COLO668 (cell line): ENCODE results near the gene ATF6.

Source experiments
- DNase-seq: peaks from one replicate; lab custom pipeline; 2025; ENCODE audit not compliant: unreplicated experiment; lab: John Stamatoyannopoulos, UW

The ATF6 gene

DNA sequence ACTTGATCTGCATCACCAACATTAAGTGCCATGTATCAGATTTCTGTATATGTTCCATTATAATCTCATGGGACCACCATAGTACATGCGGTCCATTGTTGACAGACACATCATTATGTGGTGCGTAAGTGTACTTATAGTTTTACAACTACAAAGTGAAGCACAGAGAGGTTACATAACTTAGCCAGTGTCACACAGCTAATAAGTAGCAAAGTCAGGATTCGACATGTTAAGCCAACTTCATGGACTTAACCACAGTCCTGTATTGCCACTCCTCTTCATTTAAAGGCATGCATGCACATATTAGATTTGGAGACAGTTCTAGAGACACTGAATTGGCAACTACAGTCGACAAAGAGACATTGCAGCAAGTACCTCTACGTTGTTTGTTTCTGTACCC lies 120.5 kb downstream of the ATF6 start:
- DNase-seq = no peak

DNA sequence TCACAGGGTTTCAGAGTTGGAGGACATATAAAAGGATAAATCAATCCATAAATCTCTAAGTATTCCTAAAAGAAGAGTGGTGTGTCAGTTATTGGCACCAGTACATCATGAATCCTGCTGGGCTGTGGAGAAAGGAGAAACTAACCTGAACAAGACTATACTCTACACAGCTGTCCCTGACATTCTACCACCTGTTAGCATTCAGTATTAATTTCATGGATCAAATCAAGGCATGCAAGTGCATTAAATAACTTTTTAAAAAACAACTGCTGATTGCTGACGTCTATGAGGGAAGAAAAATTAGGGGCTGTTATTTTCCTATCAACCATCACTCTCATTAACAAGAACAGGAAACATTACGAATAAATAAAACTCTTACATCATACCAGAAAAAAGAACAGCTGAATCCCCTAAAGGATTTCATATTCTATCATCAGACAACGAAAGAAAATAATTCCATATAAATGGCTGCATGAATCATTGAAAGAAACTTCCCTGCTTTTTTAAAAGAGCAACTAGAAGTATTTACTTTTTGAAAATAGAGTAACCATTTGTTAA lies 121.7 kb downstream of the ATF6 start:
- DNase-seq = no peak

DNA sequence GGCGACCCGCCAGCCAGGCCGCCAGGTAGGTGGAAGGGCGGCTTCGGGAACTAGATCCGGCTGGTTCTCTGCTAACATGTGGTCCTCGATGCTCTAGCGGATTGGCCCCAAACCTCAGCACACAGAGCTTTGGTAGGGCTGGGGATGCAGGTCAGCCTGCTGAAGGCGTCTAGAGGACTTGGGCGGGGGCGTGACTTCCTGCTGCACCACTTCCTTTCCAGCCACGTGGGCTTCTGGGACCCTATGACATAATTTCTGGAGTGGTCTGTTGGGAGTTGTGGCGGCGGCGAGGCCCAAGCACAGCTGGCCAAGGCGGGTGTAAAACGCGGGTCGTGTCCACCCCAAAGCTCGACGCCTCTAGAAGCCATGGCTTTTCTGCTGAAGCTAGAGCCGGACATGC lies 124.5 kb downstream of the ATF6 start:
- no peak for DNase-seq

DNA sequence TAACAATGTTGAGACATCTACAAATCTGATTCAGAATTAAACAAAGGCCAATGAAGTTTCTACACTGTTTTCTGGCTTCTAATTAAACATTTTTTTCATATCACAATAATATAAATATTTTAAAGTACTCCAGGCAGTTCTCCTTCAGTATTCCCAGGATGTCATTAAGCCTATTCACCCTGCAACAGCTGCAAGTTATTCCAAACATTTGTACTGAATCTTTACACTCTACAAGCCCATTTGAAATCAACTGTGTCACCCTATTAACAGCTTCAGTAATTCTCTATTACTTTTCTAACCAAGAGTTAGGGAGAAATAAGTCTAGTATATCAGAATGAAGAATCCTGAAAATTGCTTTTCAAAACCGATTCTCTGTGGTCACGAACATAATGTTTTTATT lies 133.0 kb downstream of the ATF6 start:
- no peak for DNase-seq

DNA sequence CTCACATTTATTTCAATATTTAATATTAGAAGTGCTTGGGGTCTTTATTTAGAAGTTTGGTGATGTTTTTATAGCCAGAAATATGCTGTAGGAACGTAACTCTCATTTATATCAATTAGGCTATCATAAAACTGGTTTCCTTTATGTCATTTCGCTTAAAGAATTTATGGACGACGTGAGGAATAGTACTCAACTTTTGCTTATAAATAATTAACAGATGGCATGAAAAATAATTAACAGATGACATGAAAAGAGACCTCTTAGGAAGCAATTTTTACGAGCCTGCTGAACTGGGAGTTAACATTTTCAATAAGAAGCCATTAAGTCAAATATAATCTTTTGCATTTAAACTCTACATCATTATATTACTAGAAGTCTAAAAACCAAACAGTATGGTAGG lies 134.0 kb downstream of the ATF6 start:
- no peak for DNase-seq

DNA sequence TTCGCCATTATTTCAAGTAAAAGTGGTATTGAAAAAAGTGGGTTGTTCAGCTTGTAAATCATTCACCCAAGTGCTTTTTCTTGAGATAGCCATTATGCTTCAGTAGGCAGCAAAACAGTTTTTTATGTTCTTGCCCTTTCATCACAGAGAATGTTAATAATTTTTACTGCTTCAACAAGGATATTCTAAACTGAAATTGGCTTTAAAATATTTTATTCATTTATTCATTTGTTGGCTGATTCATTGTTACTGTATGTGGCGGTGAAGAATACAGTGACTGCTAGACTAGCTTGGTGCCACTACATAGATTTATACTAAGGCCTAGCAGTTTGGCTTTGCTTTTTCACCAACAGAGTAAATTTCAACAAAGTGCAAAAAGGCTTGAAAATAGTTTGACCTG lies 136.1 kb downstream of the ATF6 start:
- DNase-seq = no peak

DNA sequence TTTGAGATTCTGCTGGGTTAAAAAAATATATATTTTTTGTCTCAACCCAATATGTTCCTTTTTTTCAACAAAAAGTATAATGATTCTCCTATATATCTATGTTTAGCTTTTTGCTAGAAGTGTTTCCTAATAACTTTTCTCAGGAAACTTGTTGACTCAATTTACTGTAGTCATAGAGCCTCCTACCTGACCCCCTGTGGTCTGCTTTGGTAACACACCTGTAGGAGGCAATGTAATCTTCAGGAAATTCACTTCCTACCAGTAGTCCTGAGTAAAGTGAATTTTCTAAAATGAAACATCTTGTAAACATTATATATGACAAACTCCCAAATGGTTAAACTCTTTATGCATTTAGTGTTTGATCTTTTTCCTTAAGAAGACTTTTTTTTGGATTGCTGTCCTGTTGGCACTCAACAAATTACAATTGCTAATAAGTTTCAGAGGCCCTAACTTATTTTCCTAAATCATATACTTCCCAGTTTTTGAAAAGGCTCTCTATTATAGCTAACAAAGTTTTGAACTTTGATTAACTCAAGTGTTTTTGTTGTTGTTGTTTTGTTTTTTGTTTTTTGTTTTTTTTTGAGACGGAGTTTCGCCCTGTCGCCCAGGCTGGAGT lies 139.3 kb downstream of the ATF6 start:
- DNase-seq = peak; percentile 26

DNA sequence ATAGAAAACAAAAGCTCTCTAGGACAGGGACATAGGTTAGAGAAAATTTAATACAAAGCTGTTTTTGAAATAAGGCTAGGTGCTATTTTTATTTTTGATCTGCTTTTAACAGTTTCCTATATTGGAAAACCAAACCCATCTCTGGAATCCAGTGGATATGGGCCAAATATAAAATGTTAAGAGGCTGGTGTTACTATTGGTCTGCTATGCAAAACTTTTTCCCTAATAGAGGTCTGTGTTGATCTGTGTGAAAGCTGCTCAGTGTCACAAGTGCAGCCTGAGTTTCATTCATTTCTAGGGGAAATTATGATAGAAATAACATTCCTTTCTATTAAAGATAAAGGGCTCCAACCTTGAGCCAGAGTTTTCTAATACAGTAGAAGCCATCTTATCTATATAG lies 141.1 kb downstream of the ATF6 start:
- no peak for DNase-seq

DNA sequence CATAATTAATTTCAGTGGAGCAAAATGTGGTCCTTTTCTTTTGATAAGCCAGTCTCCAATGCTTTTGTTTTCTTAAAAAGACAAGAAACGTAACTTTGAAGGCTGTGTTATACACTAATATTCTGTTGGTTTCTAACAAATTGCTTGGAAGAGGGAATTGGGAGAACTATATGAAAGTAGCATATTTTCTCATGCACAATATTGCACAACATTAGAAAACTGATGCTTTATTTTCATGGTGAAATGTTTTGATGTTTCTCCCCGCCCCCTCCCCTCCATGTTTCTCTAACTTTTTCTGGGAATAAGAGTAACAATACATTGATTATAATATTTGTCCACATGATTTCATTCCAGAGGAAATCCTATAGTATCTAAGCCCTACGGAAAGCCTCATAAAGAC lies 142.1 kb downstream of the ATF6 start:
- no peak for DNase-seq

DNA sequence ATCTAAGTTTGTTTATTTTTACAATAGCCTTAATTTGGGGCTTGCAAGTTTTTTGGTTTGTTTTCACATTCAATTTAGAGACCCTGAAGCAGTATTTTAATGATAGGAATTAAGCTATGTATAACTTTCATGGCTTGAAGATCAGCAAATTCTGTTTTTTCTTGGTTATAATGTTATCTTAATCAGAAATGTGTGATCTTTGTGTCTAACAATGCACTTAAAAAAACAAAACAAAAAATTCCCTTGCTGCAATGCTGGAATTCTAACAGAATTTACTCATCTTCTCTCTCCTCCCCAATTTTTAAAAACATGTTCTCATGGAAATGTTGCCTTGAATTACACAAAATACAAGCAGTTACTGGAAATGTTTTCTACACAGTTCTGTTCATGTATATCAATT lies 144.5 kb downstream of the ATF6 start:
- DNase-seq = no peak

DNA sequence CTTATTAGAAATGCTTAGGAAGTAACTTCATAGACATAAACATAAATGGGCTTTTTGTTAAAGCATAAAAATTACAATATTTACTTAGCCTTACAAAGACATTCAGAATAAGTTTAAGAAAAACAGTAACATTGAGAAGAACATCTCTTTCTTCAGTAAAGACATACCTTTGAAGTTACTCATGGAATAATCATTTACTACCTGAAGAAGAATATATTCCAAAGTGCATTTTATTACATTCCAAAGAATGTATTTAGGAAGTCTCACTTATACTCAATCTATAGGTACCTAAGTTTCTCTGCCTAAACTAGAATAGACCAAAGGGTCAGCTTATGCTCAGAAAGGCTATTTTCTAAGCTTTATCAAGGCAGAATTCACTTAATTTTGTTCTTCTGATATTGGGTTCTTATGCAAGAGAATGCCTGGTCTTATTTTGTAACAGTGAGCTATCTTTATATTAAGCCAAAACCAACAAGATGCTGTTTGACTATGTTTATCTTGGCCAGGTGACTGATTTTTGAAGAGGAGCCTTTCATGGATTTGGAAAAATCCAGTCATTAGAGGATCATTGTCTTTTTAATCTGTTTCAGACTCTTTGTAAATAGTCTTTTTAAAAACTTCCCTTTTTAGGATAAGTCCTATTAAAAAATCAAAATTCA lies 147.5 kb downstream of the ATF6 start:
- DNase-seq = no peak

DNA sequence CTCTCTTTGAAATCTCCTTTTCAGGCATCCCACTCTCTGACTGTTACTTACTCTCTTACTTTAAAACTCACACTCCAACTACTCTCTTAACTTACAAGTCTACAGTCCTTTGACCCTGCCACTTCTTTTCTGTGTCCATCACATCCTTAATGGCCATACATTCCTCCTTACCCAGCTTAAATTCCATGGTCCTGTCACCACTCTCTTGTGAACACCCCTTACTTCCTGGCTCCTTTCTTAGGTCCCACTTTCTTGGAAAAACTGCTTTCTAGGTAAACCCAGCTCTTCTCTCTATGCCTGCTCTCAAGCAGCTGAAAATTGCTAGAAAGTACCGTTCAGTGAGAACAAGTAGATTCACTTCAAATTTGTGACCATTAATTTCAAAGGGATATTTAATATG lies 148.5 kb downstream of the ATF6 start:
- DNase-seq = no peak

DNA sequence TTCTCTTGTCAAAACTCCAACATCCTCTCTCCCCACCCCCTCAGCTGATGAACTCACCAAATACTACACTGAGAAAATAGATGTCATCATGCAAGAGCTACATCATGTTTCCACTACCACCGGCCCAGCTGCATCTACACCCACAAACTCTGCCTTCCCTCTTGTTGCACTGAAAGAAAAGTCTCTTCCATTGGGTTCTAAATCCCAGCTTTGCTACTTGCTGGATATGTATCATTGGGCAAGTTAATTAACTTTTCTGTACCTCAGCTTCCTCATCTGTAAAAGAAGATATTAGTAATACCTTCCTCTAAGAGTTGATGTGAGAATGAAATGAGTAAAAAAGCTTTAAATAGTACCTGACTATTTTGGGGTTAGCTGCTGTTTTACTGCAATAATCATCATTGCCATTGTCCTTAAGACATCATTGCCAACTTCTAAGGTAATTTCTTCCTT lies 149.0 kb downstream of the ATF6 start:
- no peak for DNase-seq

DNA sequence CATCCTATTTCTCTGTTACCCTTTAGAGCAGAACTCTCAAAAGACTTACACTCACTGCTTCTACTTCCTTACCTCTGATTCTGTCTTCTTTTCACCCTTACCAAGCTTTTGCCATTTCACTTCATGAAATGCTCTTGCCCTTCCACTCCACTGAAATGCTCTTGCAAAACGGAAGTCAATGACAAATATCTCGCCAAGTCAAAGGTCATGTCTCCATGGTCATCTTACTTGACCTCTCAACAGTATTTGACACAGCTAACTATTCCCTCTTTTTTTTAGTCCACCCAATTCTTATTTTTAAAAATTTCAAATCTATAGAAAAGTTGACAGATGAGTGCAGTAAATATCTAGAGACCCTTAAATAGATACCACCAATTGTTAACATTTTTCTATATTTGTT lies 149.9 kb downstream of the ATF6 start:
- DNase-seq = no peak

DNA sequence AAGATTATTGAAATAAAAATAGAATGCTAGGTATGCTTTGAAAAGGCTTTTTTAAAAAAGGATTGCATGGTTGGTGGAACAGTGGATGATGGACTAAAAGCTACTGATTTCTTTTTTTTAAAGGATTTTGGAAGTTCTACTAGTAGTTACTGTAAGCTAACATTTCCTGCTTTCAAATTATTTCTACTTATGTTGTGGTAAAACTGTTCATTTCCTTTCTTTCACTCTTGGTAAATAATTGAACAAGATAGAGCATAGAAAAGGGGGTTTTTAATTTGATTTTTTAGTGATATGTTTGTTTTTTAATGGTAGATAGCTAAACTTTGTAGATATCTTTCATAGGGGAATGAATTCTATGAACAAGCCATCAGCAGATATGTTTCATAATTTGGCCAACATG lies 153.1 kb downstream of the ATF6 start:
- no peak for DNase-seq

DNA sequence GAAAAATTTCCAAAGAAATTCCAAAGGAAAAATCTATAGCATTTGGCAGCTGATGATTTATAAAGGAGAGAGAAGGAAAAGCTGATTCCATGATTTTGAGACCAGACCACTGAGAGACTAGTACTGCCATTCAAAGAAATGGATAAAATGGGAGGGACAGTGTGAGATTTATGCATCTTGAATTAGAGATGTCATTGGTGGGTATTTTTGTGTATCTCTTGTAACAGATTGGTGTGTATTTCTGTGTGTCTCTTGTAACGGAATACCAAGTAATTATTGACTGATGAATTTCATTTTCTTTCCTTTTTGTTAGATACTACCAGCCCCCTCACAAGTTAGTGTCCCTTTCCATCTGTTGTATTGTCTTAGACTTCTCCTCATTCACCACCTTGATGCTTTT lies 155.4 kb downstream of the ATF6 start:
- DNase-seq = no peak

DNA sequence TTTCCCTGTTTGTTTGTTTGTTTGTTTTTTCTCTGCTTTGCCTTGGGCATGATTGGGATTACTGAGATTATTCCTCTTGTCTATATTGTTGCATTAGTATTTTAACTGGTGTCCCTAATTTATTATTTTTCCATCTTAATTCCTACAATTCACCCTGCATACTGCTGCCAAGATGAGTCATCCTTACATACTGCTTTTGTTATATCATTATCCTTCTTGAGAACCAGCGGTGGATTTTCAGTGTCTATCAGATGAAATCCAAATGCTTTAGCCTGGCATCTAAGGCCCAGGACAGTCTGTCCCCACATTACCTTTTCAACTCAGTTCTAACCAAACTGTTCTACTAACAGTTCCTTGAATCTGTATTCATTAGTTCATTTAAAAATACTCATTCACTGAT lies 155.9 kb downstream of the ATF6 start:
- no peak for DNase-seq

DNA sequence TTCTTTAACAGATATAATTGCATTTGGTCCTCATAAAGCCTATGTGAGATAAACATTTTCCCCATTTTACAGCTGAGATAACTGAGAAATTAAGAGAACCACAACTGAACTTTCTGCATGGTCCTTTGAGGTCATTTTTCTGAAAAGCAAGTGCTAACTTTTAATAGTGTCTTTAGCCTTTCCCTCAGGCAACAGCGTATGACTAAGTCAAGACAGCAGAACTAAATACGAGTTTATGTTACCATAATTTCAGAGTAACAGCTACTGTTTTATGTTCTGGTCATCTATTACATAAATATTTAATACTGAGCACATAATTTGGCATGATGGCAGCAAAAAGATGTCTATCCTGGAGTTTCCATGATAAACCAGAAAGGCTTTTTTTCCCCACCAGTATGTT lies 161.9 kb downstream of the ATF6 start:
- no peak for DNase-seq

DNA sequence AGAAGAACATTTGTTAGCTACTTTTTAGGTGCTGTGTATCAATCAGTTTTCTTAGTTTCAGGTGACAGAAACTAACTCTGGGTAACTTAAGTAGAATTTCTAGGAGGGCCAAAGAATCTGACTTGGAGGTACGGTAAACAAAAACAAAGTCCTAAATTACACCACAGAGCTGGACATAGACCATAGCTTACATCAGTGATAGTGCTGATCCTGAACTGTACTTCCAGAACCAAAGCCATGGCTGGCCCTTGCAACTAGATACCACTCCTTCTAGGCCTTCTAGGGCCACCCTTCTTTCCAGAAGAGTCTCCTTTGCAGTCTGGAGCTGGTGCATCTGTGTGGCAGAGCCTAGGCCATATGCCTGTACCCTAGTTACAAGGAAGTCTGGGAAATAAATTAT lies 163.0 kb downstream of the ATF6 start:
- DNase-seq = no peak

DNA sequence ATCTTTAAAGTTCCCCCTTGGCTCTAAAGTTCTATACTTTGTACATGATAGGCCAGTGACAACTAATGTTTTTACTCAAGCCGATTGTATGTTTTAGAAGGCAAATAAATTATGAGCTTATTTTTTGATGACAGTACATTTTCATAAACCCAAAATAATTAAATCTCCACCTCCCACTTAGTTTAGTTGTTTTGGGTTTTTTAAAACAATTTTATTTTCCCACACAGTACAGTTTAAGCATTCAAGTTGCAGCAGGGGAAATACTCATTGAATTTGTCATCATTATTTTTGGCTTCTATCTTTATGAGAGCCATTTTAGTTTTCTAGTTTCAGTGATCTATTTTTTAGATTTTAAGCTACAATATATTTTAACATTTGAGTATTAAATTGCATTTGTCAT lies 163.9 kb downstream of the ATF6 start:
- no peak for DNase-seq

DNA sequence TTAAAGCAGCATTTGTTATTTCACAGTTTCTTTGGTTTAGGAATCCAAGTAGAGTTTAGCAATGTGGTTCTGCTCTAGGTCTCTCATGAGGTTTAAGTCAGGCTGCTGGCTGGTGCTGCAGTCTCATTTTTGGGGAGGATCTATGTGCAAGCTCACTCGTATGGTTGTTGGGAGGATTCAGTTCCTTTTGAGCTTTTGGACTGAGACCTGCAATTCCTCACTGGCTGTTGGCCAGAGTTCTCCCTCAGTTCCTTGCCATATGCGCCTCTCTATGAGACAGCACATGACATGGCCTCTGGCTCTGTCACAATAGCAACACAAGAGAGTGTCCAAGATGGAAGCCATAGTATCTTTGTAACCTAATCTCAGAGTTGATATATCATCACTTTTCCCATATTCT lies 166.5 kb downstream of the ATF6 start:
- no peak for DNase-seq

DNA sequence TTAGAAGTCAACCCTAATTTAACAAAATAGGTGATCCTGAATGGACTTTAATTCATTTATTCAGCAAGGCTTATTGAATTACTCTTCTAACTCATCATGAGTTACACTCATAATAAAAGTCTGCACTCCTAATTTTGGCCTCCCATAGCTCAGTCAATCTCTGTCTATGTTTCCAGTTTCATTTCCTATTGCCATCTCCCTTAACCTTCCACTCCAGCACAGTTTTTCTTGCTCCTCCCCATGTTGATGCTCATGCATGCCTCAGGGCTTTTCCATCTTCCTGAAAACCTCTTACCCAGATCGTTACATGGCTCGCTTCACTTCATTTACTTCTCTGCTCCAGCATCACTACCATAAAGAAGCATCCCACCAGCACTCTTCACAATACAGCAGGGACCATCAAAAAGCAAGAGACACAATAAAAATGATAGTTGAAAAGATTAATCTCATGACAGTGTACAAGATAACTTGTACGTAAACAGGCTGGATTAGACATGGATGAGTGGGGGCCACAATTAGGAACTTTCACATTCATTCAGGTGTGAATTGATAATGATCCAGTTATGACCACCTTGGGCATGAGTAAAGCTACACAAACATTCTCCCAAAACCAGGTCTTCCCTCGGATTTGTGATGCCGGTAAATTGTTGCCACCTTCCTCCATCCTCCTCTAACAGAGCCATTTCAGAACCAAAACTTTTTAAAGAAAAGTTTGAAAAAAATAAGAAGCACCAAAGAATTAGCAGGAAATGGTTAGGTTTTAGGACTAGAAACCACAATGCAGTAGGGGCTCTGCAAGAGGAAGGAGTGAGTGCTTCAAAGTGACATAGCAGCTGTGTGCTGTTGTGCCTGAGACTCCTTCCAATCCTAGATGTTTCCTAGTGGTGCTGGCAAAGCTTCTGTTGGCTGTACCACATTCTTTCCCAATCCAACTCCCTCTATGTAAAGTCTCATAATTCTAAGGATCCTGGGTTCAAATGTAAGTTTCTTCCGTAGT lies 167.8 kb downstream of the ATF6 start:
- no peak for DNase-seq
